Pulmonary artery endothelial cell (primary cell): ENCODE measurements around the gene TAL1. TPM values are rescaled to one million over a fixed set of nuclear protein-coding genes. Genes with fewer than 3 reads are reported as not detected.

Source experiments
- DNase-seq: peaks from one replicate; pipeline ENCODE4 v3.0.0-alpha.2; 2011; ENCODE audit warnings: low read depth, low spot score
- total RNA-seq: library from RNA; depleted of rRNA; stranded (reverse); fragments of >200 nt; gene quantifications from 2 replicates; pipeline ENCODE4 v1.2.3, GENCODE V29; 2014

Gene TAL1
- total RNA-seq, 1 donor from 2014 or later: 37.9 TPM

DNA sequence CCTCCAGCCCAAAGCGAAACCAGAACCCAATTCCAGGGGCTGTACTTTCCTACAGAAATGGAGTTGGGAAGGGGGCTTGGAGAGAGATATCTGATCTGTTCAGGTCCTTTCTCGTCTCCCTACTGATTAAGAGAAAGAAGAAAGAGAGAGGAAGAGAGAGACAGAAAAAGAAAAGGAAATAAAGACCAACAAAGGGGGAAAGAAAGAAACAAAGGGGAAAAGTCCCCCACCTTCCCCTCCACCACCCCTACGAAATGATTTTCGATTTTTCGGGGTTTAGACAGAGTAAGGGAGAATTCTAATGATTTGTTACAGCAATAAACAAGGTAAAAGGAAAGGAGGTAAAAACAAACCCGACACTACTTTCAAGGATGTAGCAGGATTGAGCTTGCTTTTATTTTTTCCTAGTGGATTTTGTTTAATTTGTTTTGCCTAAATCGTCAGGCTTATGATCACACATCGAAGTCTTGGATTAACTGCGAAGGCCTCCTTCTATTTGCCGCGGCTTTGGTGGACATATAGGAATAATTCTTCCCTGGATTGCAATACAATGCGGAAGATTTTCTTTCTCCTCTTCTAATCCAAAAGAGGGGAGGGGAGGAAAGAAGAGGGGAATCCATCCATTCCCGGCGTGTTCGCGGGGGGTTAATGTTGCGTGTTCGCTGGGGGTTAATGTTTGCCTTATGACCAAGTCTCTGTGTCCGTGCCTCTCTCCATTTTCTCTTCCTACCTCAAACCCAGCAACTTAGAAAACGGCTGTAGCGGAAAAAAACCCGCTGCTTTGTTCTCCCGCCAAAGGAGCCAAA lies 1.9 kb downstream of the TAL1 start:
- DNase-seq: no peak

DNA sequence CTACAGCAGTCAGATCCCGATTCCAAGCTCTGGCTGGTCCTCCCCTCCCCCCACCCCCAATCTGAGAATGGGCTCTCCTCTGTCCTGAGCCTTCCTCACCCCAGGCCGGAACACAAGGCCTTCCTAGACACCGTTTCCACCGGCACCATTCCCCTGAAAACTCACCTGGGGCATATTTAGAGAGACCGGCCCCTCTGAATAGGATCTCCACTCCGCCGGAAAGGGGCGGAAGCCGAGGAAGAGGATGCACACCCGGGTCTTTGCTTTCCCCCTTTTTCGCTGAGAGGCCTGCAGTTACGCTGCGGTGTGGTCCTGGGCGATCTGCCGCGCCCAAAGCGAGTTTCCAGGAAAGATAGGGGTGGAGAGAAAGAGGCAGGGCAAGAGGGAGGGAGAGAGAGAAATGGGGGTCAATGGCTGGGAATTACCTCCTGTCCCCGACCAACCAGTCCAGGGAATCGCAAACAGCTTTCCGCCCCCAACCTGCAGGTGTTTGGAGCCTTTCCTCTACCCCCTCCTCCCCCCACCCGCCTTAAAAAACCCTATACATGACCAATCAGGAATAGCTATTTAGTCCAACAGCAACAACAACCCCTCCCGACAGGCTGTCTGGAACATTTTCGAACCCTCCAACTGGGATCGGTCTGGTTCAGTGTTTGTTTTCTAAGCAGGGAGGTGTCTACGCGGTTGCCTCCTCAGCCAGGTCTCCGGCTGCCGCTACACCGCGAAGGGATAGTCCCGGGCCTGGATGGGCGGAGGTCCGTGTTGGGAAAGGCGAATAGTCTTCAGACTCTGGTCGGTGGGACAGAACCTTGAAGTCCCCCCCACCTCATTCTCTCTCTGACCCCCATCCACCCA lies 2.8 kb downstream of the TAL1 start:
- no peak for DNase-seq

DNA sequence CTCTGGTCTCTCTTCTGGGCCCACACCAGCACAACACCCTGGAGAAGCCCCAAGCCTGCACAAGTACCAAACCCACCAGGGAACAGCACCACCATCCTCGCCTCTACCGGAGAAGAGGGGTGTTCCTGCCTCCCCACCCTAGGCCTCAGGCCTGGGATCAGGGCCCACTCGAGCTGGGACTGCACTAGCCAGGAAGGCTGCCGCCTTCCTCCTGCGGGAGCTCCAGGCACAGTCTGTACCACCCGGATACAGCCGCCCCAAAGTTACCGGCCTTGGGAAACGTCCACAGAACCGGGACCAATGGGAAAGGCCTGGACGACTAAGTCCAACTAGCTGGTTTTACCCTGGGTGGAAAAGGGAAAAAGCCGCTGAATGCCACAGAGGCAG lies 3.4 kb downstream of the TAL1 start:
- no peak for DNase-seq

DNA sequence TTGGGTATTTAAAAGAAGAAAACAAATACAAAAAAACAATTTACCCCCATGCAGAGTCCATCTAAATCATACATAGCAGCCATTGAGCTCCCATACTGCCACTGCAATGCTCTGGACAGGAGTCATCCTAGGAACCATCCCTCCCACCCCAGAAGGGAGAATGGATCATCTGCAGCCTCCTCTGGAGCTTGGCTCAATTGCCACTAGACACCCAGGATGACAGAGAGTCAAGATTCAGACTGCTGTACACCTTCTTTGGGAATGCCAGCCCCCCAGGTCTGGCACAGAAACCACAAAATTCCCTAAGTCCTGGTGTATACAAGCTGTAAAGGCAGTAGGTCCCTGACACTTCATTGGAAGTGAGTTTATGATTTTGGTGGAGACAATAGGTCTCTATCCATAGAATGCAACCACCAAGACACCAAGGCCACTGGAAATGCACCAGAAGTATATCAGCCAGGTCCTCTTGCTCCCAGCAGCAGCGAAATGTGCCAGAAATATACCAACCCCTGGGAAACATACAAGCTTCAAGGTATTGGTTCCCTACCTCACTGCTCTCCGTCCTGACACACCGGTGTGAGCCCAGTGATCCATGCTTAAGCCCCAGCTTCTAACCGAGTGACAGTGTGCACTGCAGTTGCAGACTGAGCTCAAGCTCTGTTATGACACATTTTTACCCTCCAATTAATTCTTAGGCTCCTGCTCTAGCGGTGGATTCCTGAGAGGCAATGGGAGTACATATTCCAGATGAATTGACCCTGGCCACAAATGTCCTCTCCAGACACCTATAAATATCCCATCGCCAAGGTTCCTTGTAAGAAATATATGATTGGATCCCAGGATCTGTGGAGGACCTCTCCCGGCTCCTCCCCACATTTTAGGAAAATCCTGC lies 4.4 kb downstream of the TAL1 start:
- no peak for DNase-seq

DNA sequence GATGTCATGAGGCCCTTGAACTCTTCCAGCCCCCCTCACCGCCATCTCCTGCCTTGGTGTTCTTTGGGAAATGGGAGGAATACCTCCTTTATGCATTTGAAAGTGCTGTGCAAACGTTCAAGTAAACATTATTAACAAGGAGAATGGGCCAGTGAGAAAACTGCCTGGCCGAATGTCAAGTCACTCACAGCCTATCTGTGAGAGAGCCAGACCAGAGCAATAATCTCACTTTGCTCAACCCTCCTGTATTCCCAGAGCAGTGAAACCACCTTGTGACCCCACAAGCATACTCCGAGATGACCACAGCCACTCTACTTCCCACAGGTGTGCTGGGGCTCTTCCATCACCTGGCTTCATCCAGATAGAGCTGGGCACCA lies 5.2 kb downstream of the TAL1 start:
- no peak for DNase-seq

DNA sequence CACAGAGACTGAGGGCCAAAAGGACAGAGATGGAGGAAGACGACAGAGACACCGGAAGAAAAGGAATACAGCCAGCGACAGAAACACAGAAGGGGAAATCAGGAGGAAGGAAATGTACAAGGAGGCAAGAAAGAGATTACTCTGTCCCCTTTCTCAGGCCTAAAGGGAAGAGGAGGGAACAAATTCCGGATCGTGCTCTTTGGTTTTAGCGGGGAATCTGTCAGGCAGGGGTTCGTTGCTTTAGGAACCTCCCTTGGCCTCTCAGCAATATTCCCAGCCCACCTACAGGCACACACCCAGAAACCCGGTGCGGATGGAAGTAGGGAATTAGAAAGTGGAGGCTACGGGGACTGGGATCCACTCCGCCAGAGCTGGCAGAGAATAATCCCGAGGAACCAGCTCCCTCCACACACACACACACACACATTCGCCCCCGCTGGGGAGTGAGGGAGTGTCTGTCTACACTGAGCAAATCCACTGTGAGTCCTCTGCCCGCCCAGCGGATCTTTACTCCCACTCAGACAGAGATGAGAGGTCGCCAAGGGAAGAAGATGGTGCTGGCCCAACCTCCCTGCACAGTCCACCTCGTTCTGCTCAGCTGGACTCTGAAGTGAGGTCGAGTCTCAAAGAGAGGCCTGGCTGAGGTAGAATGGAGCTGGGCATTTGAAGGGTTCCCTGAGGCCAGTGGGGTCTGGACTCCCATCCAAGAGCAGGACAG lies 5.7 kb downstream of the TAL1 start:
- DNase-seq: no peak

DNA sequence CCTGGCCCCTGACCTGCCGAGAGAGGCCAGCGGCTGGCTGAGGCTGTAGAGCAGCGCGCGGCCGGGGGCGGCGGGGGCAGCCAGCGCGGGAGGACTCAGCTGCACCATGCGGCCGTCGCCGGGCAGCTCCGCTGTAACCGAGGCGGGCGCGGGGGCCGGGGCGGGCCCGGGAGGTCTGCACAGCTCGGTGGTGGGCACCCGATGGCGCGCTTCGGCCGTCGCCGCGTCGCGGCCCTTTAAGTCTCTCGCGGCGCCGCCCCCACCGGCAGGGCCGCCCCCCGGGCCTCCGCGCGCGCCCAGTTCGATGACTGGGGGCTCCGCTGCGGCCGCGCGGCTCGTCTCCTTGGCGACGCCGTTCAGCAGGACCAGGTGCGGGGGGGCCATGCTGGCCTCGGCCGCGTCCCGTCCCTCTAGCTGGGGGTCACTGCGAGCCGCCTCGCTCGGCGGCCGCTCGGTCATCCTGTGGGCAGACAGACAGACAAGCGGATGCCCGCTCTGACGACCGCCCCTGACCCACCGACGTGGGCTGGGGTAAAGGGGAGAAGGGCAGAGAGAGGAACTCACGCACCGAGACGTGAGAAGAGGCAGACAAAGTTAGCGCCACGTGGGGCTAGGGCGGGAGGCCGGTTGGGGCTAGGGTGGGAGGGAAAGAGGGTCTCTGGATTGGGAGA lies 6.5 kb downstream of the TAL1 start:
- no peak for DNase-seq

DNA sequence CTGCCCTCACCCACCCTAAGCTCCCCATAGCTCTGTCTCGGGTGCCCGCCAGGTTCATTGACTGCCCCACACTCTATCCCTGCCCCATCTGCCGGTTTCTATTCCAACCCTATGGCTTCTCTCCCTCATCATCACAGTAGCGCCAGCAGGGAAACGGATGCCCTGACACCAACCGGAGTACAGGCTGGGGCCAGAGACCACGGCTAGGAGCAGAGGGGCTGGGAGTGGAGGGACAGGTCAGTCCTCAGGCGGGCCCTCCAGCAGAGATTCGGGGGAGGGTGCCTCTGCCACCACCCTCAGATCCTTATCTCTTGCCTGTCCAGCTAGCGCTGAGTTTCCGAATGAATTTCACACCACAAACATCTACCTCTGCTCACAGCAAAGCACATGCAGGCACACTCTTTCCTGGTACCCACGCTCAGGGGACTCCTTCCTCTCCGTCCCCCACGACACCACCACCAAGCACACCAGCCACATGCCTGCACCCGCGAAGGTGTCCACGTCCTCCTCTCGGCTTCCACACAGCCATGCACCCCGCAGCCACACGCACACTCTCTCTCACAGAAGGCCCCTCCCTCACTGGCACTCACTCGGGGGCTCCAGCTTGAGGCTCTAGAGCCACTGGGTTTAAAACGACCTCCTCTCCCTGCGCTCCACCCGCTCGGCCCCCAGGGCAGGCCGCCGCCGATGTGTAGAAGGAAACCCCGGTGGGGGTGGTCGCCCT lies 7.2 kb downstream of the TAL1 start:
- no peak for DNase-seq

DNA sequence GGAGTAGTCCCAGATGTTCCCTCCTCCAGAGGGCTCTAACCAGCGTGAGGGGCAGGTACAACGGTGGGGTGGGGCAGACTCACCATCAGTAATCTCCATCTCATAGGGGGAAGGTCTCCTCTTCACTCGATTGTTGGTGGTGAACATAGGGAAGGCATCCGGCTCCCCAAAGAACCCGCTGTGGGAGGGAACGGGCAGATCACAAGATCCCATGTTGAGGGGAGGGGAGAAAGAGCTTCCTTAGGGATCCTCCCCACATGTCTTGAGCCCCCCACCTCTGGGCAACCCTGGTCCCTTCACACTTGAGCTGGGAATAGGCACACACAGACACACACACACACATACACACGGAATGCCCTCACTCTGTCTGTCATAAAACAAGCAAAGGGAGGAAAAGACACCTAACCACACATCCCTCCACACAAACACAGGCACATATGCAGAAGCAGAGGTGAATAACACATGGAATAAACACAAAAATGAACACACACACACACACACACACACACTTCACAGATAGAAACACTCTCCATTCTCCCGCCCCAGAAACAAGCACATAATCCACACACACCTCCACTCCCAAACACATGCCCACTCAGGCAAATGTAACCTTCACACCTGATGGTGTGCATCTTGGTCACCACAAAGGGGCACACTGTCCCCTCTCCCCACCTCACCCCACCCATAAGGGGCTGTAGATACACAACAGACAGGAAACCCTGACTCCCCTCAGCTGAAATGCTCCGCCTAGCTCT lies 7.9 kb downstream of the TAL1 start:
- DNase-seq: no peak

DNA sequence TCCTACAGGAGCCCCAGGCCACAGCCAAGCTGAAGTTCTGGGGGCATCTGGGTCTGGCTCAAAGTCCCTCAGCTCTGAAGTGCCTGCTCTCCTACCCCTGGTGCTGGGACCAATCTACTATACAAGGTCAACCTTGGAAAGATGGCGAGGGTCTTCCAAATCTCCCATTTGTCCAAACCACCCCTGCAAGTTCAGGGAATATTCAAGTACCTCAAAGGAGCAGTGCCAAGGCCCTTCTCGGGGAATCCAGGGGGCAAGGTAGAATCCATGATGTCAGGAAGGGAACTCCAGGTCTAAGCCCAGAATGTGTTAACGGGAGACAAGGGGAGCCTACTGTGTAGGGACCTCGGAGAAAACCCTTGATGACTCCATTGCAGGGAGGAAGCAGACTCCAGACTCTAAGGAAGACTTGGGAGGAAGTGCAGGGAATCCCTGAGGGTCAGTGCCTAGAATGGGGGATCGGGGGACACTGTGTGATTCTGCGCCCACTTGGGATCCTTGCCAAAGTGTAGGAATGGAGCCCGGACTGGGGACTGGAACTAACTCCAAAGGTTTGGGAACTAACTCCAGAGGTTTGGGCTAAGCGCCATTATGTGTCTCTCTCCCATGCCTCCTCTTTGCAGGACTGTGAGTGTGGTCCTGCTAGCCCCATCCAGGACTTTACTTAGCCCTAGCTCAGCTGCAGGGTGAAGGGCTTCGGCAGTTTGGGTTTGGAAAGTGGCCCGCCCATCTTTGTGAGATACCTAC lies 8.7 kb downstream of the TAL1 start:
- DNase-seq: no peak

DNA sequence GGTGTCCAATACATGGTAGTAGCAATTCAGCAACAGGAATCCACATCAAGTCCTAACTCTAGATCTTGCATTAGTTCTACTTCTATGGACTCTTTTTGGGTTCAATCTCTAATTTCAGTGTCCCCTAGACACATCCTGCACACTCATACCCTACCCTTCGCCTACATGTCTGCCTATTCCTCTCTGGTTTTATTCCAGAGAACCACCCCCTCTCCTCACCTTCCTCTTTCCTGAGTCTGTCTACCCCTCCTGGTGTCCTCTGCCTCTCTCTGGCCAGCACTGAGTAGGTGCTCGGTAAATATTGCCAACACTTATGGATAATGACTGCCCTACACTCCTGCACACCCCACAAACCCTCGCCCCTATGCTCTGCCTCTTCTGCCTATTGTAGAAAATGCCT lies 9.5 kb downstream of the TAL1 start:
- no peak for DNase-seq

DNA sequence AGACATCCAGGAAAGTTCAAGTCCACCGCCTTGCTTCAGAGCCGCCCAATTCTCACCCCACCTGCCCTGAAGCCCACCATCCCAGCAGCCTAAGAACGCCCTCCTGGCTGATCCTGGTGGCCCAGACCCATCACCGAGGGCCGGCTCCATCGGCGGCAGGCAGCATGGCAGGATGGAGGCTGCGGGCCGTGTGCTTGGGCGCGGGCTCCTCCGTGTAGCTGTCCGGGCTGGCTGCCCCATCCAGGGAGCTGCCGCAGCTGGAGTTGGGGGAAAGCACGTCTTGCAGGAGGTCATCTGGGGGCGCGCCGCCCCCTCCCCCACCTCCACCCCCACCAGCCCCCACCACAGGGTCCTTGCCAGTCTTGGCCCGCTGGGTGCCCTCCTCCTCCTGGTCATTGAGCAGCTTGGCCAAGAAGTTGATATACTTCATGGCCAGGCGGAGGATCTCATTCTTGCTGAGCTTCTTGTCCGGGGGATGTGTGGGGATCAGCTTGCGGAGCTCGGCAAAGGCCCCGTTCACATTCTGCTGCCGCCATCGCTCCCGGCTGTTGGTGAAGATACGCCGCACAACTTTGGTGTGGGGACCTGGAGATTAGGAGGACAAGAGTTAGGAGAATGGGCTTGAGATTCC lies 12.3 kb downstream of the TAL1 start:
- no peak for DNase-seq

DNA sequence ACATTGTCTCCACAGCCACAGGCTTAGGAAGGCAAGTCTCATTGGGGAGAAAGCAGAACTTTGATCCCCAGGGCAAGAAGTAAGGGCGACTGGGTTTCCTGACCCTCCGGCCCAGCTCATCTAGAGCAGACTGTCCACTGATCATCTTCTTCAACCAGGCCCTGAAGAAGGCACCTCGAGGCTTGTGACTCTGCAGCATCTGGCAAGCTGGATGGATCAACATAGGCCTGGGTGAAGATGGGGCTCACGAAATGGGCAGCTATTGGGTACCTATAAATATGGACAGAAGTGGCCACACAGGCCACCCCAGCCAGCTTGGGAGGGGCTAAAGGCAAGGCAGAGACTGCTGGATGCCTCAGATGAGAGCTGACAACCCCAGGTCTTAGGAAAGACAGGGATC lies 13.0 kb downstream of the TAL1 start:
- no peak for DNase-seq

DNA sequence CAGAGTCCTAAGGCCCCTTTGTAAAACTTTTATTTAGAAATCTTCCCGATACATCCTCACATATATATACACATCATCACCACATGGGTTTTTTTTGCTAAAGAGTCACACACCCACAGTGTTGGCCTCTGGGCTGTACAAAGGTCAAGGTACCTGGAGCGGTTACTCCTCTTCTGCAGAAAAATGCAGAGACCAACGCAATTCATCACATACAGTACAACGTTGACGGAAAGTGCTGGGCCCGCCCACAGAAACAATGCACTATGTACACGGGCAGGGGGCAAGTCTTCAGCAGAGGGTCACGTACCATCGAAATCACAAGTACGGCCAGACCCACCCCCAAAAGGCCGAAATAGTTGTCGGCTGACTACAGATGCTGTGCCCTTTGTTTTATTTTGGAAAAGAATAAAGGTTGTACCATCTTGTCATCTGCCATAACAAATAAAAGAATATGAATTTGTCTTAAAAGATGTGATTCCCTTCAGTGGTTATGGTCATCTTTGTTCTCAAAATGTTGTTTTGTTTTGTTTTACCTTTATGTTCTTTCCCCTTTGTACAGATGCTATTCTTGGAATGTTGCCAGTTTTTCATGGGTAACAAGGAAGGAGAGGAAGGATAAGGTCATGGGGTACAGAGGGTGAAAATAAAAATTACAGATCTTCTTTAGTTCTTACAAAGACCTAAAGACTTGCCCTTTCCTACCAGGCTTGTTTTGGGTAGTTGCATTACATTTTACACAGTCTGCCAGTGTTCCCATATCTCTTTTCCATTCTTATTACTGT lies 15.6 kb downstream of the TAL1 start:
- no peak for DNase-seq

DNA sequence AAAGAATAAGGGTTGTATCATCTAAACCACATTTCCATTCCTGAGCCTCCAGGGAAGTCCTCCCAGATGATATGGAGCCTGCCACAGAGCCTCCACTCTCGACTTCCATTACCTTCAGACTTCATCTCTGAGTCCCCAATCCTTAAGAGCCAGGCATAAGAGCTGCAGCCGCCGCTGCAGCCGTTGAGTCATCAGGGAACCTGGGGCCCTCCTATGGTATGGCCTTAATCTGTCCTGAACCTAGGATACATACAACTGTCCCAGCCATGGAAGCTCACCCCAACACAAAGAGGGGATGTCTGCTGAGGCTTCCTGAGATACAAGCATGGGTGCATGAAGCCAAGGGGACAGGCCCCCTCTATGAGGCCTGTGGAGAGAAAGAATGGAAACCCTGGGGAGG lies 16.3 kb downstream of the TAL1 start:
- no peak for DNase-seq

DNA sequence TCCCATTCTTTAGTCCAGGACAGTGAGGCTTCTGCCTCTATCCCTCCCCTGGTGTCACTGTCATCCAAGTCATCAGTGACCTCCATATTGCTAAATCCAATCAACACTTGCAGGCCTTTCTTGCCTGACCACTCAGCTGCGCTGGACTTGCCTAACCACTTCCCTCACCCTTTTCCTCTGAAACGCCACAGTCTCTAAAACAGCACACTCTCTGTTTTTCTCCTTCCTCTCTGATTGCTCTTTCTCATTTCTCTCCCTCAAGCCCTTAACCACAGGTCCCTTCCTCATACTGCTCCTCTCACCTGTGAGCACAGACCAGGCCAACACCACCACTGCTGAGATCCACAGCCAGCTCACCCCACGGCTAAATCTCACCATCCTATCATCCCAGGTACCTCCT lies 17.5 kb downstream of the TAL1 start:
- no peak for DNase-seq

DNA sequence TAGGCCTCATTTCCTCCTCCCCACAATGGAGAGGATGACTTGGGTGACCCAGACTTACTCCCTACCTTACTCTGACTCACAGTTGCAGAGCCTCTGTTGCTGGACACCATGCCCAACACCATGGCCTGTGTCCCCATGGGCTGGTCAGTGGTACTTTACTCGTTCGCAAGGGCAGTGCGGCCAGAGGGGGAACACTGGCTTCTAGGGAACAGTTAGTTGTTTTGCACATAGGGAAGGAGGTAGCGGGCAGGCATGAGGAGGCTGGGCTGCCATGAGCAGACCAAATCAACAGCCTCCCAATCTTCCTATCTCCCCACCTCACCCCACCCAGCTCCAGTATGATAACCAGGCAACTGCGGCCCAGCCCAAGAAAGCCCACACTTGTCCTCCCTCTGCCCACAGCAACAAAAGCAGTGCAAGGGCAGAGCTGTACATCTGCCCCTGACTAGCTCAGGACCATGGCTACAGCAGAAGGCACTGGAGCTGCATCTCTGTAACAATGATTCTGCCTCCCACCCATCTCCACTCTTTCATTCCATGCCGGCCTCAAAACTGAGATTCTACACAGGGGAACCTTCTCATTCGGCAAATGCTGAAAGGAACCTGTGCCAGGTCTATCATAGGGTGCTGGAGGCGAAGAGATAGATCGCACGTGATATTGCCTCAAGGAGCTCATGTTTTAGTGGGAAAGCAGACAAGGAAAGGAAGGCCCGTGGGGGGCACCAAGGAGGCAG lies 18.6 kb downstream of the TAL1 start:
- DNase-seq: no peak
